Activated naive CD8-positive, alpha-beta T cell treated with anti-CD3 and anti-CD28 coated beads, Interleukin-2, amount 50 U/mL, for 16 hours (primary cell): ENCODE data around the gene PUS7L.
"Not testable (repeated sequence)": the region's sequence is repeated elsewhere in the genome, so short reads cannot be mapped to it uniquely, and the experiment has no call there.

Experiments used
- DNase-seq: peaks from one replicate; pipeline ENCODE4 v3.0.0-alpha.2; 2020; ENCODE audit warnings: low read depth, low spot score

Gene PUS7L, protein sequence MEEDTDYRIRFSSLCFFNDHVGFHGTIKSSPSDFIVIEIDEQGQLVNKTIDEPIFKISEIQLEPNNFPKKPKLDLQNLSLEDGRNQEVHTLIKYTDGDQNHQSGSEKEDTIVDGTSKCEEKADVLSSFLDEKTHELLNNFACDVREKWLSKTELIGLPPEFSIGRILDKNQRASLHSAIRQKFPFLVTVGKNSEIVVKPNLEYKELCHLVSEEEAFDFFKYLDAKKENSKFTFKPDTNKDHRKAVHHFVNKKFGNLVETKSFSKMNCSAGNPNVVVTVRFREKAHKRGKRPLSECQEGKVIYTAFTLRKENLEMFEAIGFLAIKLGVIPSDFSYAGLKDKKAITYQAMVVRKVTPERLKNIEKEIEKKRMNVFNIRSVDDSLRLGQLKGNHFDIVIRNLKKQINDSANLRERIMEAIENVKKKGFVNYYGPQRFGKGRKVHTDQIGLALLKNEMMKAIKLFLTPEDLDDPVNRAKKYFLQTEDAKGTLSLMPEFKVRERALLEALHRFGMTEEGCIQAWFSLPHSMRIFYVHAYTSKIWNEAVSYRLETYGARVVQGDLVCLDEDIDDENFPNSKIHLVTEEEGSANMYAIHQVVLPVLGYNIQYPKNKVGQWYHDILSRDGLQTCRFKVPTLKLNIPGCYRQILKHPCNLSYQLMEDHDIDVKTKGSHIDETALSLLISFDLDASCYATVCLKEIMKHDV

DNA sequence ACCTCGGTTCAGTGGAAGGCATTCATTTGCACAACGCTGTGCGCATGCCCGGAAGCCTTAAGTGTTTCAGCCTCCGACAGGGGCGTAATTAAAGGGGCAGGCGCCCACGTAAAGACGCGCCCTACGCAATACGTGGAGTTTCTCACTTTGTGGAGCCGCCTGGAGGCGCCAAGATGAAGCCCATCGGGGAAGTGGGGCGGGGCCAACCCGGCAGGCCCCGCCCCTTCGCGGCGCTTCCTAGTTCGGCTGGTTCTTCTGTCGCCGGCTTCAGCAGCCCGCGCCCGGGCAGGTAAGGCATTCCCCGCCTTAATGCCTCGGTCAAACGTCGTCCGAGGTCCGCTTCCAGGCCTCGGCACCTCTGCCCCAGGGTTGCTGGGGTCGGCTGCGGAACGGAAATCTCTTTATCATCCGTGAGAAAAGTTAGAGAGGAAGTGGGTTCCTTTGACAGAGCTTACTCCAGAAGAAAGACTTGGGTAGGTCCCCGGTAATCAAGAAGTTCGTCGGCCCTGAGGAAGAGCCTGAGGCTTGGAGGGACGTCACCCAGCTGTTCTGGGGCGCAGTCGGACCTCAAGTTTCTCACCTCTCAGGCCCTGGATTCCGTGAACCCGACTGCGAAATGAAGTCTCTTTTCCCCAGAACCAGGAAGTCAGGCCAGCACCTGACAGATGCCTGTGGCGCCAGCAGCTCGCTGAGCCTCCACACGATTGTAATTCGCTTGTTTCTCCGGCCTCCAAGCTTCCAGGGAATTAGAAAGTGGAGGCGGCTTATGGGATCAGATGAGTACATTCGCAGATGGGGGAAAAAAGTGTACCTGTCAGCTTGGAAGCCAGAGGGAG is at the start of gene PUS7L, which contains the start of gene IRAK4:
Gene PUS7L, minus strand, starts transcription at position 63 of the 836 bp plus-strand sequence. CDS start 3,545 bp downstream, outside the sequence.
Gene IRAK4, plus strand, starts transcription at position 224 of the 836 bp plus-strand sequence. CDS start 9,161 bp downstream, outside the sequence.
- peak; percentile 87 for DNase-seq

DNA sequence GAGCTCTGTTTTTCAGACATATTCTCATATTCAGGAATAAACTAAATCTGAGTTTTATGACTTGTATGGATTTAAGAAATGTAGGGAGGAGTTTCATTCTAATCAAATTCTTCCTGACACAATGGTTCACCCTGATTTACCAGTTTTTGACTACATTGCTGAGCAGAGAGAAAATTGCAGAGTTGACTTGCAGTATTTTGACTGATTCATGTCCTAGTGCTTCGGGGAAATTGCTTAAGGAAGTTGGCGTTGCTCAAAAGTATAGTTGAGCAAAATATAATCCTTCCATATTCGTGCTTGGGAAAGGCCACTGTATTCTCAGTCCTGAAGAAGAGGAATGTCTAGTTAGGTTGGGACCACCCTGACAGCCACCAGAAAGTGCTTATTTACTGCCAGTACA is 48.8 kb upstream of the PUS7L start:
- no peak for DNase-seq

DNA sequence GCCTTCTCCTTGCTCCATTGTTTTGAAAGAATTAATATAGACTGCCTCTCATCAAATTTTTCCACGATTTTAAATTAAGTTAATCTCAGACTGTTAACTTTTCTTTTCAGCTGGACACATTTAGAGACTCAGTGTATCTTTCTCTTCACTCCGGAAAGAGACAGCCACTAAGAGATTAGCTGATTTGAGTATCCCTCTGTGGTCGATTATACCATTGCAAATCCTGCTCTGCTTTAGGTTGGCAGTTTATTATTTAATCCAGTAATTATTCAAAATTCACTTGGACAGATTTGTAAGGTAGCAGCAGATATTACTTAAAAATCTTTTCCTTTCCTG is 48.1 kb upstream of the PUS7L start:
- no peak for DNase-seq

DNA sequence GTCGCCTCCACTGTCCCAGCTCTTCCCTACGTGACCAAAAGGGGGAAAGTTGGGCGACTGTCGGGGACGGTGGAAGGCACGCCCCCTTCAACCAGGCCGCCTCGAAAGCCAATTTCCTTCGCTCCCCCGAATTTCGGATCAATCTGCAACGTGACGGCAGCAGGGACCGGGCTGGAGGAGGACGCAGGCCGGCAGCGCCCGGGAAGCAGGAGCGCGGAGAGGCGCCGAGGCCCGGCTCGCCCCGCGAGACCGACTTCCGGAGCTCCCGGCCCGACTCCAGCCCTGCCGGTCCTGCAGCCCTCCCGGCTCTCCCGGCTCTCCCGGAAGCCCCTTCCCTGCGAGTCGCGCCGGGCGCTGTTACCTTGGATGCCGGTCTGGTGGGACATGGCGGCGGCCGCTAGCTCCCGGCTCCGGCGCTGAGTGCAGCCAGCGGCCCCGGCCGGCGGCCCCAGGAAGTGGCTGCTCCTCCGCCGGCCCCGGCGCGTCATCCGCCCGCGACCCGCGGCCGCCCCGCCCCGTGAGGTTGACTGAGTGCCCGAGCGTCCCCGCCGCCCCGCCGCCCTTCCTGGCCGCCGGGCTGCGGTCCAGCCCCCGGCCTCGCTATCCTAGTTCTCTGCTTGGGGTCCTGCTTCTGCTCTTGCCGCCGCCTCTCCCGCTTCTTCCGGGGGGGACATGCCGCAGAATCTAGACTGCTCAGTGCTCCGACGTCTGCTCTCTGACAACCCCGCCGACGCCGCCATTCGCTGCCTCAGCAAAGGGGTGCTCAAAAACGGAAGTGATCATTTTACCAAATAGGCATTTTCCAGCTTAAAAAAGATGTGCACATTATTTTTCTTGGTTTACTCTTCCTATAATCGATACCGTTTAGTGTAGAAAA is 47.5 kb upstream of the PUS7L start, which contains the start of gene TWF1:
Gene TWF1, minus strand, starts transcription at position 458 of the 877 bp plus-strand sequence. Its CDS starts 72 bp downstream, at position 386.
- DNase-seq = peak; percentile 78

DNA sequence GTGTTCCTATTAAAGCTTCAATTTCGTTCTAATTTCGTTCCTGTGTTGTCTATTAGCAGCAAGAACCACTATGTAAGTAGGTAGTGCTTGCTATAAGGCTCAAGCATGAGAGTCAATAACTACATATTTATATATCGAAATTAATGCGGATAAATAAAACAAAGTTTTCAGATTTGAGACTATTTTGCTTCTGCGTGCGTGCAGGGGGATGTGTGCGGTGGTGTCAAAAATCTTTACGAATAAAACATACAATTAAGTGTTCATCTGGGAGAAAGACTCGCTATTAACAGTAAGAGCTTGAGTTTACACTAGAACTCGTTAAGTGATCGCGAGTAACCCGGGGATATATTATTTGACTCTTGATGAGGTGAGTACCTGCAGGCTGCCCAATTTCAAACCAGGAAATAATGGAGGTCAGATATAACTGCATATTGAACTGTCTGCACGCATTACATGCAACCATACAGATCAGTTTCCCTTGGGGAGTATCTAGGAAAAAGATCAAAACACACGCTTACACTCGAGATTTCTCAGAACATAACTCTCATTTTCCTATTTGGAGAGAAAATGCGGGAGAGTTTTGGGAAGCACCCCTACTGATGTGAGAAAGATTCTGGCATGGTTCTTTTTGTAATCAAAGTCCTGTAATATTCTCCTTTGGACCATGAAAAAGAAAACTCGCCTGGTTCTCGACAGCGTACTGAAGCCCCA is 46.7 kb upstream of the PUS7L start:
- no peak for DNase-seq

DNA sequence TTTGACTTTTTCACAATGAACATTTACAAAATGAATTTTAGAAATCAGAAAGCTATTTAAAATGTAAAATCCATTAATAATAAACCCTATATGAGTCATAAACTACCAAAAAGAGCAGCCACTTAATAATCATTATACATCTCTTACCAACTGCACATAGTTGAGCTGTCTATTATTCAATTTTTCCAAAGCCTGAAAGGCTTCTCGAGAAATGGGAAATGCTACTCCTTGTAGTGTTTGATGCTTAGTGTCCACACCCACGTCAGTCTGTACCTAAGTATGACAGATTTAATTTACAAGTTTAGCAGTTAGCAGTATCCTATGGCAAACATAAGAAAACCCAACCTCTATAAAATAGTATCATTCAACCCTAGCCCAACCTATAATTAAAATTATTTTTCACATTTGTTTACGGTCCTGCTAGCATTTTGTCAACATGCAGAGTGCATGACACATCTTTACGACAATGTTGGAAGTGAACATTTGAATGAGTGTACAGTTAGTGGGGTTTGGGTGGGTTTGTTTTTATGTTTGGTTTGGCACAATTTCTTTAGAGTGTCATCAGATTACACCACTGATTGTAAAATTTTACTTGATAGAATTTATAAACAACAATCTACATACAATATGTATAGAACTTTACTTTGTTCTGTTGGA is 39.1 kb upstream of the PUS7L start:
- no peak for DNase-seq

DNA sequence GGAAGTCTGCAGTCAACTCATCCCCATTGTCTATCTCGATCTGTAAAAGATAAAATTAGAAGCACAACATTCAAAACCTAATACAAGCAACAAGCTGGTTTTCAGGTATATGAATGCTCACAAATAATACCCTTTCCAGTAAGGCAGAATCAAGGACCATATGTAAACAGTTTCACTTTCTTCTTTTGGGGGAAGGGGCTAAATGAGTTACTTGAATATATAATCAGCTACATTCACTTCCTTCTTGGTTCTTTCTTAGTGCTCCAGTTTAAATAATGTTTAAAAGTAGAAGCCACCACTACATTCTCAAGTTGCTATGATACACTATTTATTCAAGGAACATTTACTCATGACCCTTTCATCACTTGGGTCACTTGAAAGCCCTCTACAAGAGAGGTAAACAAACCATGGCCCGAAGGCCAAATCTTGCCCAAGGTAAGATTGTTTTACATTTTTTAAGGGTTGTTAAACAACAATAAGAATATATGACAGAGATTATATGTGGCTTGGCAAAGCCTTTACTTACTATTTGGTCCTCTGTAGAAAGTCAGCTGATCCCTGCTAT is 37.2 kb upstream of the PUS7L start:
- no peak for DNase-seq

DNA sequence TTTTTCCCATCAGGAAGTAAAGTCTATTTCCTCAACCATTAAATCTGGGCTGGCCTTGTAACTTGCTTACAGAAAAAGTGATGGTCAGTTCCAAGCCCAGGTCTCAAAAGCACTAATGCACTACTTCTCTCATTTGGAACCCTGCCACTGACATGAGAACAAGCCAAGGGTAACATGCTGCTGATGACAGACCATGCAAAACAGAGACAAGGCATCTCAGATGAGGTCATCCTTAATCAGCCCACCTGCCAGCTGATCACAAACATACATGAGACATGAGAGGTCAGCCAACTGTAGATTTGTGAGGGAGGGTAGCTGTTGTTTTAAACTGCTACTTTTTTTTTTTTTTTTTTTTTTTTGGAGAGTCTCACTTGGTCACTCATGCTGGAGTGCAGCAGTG is 31.4 kb upstream of the PUS7L start:
- DNase-seq = no peak

DNA sequence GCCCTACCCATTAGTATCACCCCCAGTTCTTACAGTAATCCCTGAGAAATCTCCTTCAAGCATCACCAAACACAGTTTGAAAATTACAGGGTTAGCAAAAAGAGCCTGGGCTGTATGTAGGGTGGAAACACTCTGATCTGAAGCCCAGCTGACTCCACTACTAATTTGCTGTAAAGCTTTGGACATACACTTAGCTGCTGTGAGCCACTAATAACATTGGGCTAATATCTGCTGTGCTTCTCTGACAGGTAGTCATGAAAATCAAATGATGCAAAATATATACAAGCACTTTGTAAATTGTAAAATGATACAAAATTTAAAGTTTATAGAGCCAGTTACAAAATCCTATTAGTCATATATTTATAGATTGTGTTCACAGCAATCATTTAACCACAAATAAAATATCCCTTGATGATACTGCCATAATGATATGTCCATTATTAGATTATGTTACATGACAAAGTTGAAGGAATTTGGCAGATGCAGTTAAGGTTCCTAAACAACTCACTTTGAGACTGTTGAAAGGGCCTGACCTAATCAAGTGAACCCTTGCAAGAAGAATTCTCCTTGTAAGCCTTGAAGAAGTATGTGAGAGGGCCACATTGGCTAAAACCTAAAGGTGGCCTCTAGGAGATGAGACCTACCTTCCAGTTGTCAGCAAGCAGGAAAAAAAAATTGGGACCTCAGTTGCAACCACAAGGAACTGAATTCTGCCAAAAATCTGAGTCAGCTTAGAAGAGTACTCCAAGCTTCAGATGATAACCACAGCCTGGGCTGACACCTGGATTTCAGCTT is 28.5 kb upstream of the PUS7L start:
- DNase-seq = no peak

DNA sequence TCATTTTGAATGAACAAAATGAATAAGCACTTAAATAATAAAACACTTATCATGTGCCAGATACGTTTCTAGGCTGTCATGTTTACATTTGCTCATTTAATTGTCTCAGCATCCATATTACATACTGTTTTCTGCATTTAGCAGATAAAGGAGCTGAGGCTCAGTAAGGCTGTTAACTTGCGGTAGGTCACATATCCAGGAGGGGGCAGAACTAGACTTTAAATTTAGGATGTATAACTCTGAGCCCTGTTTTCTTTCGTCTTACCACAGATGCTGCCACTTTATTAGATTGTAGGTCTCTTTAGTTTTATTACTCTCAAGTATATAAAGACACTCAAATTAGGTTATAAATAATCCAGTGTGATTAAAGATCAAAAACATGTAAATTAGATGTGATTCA is 17.9 kb upstream of the PUS7L start:
- no peak for DNase-seq

DNA sequence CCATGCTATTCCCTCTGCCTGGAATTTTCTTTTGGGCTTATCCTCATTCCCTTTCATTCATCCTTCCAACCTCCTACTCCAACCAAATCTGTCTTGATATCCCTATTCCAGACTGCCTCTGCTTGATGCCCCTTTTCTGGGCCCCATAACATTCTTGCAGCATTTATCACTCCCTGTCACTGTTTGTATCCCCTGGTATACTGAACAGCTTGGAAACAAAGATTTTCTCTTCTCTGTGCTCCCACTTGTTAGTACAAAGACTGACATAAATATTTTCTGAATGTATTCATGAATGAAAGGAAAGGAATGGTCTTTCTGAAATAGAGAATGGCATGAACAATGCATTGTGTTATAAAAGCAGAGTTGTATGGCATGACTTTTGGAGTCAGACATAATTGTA is 7.7 kb upstream of the PUS7L start:
- DNase-seq = no peak

DNA sequence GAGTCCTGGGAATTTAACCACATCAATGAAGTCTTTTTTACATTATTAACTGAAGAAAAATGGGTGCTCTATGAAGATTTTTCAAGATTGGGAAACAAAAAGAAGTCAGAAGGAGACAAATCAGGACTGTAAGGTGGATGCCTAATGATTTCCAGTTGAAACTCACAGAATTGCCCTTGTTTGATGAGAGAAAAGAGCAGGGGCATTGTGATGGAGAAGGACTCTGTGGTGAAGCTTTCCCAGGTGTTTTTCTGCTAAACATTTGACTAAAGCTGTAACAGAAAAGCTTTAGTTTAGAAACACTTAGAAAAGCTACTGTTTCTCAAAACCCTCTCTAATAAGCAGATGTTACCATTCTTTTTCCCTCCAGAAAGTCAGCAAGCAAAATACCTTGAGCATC is 5.9 kb upstream of the PUS7L start:
- no peak for DNase-seq

DNA sequence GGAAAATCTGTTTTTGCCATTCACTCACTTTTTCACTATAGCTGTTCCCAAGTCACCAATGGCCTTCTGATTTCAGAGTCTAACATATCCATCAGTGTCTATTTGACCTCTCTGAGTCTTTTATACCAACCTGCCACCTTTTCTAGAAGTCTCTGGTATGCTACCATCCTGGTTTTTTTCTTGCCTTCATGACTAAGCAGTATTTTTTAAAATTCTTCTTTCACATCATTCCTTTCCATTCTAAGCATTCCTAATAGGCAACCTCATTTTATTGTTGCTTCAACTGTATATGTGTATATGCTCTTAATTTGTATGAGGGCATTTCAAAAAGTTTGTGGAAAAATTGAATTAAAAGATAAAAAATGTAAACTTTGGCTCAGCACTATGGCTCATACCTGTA is 5.2 kb upstream of the PUS7L start:
- DNase-seq = no peak

DNA sequence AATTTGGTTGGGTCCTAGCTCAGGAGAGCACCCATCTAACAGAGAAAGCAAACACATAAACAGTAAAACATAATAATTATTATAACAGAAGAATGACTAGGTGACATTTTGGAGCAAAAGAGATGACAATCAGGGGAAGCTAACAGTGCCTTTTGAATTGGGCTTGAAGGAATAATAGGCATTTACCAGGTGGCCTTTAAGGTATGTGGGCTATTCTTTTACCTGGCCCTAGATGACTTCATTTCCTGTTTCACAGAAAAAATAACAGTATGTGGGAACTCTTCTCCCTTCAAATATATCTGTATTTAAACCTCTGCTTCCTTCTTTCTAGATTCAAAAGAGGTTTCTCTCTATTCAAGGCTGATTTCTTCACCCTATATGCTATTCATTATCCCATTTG is 4.0 kb upstream of the PUS7L start:
- no peak for DNase-seq

DNA sequence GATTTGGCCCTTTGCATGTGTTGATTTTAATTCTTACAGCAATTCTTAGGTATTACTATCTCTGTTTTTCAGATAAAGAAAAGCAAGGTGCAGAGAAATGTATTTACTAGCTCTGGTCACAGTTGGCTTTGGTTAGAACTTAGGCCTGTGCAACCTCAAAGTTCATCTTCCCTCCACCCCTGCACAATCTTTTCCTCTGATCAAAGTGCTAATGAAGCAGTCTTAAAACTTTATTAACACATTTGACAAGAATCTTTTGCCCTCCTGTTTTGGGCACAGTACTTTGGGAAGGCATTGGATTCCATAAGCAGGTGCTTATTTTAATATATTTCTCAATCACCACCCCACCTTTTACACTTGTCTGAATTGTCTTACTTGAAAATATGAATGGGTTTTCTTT is 2.9 kb upstream of the PUS7L start:
- DNase-seq = no peak

DNA sequence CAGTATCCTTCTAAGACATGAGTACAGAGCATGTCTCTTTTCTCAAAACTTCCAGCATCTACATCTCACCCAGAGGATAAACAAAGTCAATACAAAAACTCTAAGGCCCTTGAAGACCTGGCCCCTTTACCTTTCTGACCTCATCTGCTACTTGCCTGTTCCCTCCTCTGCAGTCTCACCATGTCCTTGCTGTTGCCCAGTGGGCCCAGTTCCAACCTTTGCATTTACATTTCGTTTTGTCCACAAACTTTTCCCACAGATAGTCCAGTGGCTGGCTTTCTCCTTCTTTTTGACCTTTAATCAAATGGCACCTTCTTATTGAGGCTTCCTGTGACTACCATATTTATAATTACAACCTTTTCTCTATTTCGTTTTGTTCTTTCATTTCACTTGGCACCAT is 1.8 kb upstream of the PUS7L start:
- no peak for DNase-seq

DNA sequence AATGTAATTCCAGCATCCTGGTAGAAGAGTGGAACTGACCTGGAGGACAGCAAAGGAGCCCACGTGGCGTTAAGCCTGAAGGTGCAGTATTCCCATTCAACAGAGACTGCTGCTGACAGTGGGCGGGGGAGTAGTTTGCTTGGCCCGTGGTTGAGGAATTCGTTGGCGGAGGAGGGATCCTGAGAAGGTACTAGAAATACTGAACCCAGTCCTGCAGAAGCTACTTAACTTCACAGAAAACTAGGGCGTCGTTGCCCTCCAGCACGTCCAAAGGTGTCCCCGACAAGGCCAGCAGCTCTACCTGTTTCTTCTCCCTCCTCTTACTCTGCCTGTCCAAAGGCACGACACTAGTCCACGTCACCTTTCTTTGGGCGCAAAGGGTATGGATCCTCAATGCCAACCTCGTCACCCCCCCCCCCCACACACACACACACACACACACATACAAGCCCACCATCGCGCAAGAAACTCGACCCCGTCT is 303 bp downstream of the PUS7L start:
- no peak for DNase-seq

DNA sequence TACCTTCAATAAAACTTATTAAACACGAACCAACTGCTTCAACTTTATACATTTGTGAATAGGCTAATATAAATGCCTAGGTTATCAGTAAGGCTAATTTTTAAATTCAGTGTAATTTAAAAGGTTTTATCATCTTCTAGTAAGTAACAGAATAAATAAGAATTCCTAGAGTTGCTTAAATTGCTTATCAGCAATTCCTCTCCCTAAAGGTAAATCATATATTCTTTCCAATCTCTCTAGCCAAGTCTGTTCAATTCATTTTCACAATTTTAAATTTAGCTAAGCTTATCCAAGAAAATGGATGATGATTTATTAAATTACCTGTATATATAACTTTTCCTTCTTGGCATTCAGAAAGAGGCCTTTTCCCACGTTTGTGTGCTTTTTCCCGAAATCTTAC is 4.6 kb downstream of the PUS7L start:
- DNase-seq = no peak

DNA sequence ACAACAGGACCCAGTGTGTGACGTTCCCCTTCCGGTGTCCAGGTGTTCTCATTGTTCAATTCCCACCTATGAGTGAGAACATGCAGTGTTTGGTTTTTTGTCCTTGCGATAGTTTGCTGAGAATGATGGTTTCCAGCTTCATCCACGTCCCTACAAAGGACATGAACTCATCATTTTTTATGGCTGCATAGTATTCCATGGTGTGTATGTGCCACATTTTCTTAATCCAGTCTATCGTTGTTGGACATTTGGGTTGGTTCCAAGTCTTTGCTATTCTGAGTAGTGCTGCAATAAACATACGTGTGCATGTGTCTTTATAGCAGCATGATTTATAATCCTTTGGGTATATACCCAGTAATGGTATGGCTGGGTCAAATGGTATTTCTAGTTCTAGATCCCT is 7.2 kb downstream of the PUS7L start:
- not testable (repeated sequence) for DNase-seq
